ENCODE measurements around the gene GEN1. TPM values are rescaled to one million over a fixed set of nuclear protein-coding genes. Genes with fewer than 3 reads are reported as not detected.

The GEN1 gene
- total RNA-seq, 1 experiment from 2014 or later: 31.2 TPM

DNA sequence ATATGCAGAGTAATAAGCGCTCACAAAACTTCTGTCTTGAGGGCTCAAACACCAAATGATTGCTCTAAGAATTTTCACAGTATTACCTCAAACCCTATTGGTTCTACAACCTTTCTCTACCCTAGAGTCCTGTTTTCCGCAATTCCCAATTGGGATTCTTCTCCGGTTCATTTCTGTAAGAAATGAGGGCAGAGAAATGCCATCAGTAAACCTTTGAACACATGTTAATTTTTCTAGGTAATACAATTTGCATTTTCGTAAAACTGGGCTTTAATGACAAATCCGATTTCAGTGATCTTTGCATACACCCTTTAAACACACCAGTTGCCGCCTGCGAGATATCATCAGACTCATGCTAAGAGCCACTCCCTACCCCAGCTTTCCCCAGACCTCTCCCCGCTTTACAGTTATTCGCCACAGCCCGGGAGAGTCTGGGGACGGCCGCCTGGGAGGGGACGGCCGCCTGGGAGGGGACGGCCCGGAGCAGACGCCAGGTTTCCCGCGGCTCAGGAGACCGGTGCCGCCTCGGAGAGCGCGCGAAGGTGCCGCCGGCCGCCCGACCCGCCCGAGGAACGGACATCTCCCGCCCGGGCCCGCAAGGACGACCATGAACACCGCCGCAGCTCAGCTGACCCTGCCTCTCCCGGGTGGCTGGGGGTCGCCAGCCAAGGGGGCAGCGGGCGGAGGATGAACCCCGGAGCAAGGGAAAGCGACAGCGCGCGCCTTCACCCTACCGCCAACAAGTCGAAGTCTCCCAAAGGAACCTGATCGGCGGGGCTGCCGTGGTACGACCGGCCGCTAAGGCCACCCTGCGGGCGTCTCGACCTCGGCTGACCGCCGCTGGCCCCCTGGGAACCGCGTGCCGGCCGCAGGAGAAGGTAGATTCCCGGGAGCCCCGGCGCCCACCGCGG lies 791 bp upstream of the GEN1 start:
- DNase-seq (ENCODE audit: low spot score): peak; percentile 28

DNA sequence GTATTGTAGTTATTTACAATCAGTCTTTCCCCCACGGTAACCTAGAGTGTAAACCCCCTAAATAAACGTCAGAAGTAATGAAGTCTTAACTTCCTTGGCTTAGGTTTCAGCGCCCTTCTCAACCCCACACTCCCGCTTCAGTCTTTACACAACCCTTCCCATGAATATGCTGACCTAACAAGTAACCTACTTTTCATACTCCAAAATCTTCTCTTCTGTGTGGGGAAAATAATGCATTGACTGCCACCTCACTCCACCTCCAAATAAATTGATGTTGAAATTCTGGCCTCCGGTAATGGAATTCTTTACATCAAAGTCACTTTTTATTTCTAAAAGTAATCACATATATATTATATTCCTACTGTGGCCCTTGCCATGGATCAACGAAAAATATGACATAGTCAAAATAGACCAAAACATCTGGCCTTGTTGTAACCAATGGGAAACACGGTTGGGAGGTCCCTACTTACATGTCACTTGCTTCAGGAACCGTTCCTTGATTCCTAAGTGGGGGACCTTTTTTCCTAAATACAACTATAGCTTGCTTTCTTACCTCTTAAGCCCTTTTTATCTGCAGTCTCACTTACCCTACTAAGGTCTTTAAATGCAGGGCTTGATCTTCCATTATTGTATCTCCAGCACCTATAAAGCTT lies 961 bp downstream of the GEN1 start:
- peak; percentile 10 for DNase-seq (ENCODE audit: low spot score)

DNA sequence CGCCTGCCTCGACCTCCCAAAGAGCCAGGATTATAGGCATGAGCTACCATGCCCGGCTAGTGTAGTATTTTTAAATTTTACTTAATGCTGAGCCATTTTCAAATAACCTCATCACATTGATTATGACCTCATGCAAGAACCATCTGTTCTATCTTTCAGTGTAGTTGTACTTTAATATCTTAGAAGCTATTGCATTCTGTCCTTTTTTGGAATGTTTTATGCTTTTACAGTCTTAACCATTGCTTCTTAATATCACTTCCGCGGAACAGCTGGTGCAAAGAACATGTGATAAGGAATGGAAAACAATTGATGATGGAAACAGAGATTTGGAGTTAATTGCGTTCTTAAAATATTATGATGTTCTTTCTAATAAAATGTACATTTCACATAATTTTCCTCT lies 2.7 kb downstream of the GEN1 start:
- DNase-seq (ENCODE audit: low spot score): no peak

DNA sequence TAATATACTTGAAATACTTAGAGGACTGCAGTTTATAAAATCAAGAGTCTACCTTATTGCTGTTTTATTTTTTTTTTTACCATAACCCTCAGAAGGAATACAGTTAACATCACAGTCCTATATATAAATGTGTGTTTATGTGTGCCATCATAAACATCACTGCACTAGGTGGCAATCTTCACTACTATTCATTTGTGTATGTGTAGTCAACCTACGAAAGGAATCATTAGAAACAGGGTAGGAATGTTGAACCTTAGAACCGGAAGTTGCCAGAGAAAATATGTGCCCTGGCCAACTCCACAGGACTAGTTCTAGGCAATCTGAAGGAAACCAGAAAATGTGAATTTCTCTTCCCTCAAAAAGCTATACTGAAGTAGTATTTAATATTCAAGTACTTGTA lies 3.4 kb downstream of the GEN1 start:
- DNase-seq (ENCODE audit: low spot score): peak; percentile 21

DNA sequence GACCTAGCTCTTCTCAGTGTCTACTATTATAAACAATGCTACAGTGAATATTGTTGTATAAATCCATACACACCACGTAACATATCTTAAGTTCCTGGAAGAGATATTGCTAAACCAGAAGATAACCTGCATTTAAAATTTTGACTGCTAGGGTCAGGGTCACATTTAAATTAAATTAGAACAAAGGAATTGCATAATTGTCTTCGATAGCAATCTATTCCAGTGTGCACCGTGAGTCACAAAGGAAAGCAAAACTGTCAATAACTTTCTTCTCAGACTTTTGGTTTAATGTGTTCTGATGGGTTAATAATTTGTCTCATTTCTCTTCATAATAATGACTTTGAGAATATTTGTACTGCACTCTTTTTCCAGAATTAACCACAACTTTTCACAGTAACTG lies 4.2 kb downstream of the GEN1 start:
- no peak for DNase-seq (ENCODE audit: low spot score)

DNA sequence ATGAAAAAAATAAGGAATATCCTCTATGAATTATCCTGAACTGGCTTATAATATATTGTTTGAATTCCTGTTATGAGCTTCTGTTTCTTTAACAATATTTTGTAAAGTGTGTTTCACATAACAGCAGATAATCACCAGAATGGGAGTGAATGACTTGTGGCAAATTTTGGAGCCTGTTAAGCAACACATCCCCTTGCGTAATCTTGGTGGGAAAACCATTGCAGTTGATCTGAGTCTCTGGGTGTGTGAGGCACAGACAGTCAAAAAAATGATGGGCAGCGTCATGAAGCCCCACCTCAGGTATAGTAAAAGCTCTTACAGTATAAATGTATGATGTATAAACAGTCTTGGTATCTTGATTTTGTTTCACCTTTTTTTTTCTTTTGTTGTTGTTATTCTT lies 5.9 kb downstream of the GEN1 start:
- no peak for DNase-seq (ENCODE audit: low spot score)

DNA sequence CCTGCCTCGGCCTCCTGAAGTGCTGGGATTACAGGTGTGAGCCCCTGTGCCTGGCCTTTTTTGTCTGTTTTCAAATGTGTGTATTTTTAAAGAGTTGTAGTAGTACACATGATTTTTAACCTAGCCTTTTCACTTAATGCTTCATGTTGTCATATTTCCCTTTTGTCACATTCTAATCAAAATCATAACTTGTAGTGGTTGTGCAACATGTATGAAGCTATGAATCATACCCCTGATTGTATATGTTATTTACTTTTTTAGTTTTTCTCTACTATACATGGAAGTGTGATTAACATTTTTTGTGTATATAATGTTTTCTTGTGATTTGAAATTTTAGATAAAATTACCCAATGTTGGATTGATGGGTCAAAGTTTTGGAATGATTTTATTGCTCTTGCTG lies 8.5 kb downstream of the GEN1 start:
- DNase-seq (ENCODE audit: low spot score): no peak

DNA sequence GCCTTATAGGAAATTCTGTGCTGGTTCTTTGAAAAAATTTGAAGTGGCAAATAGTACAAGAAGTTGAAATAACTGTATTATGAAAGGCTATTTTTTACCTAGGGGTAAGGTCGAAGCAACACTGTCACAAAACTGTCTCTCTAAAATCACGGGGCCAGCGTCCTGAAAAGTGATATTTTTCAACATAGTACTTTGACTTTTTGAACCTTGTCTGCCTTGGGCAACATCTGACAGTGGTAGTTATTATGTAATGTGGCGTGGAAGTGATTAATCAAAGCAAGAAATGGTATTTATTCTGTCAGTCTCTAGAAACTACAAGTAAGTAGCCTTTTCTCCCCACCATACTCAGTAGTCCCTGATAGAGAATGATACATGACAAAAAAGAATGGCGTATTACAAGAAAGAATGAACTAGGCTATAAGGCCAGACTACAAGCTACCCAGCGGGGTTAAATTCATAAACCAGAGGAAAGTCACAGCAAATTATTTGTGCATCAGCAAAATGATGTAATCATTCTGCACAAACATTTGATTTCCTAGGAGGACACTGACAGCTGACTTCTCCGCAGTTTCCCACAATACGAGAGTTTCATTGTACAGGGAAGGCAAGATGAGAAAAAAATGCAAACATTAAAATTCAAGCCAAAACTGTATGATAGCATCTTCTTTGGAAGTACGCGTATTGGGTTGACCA lies 9.8 kb downstream of the GEN1 start:
- DNase-seq (ENCODE audit: low spot score): no peak

DNA sequence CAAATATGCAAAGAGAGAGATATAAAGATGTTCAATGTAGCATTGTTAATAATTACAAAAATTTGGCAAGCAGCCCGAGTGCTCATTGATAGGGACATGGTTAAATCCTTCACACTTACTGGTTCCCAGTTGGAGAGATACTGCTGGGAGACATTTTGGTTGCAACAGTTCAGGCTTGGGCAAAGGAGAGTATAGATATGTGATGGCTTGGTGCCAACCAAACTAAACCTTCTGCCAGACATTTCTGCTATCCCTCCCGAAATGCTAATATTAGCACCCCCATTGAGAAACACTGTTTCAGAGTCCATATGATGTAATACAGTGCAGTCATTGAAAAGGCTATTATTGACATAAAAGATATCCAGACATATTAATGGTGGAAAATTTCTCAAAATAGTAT lies 11.5 kb downstream of the GEN1 start:
- no peak for DNase-seq (ENCODE audit: low spot score)

DNA sequence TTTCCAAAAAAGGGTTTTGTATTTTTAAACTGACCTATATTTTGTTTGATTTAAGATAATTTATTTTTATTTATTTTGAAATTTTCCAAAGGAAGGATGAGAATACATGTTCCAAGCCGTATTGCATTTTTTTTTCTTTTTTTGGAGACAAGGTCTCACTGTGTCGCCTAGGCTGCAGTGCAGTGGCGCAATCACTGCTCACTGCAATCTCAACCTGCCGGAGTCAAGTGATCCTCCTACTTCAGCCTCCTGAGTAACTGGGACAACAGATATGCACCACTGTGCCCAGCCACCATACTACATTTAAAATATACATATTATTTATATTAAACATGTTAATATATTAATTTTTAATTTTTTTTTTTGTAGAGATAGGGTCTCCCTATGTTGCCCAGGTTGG lies 15.0 kb downstream of the GEN1 start:
- no peak for DNase-seq (ENCODE audit: low spot score)

DNA sequence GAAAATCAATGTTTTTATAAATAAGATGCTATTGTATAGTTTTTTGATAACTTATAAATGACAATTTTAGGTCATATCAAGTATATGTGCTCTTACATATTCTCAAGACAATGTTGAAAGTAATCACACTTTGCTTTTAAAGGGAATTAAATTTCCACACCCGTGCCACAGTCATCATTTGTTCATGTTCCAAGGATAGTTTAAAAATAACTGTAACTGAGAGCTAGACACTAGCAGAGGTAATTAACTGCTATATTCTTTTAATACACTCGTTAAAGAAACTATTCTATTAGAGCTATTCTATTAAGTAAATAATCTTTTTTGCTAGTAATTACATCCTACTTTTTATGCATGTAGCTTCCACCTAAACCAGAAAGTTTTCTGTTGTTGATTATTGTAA lies 18.0 kb downstream of the GEN1 start:
- DNase-seq (ENCODE audit: low spot score): no peak

DNA sequence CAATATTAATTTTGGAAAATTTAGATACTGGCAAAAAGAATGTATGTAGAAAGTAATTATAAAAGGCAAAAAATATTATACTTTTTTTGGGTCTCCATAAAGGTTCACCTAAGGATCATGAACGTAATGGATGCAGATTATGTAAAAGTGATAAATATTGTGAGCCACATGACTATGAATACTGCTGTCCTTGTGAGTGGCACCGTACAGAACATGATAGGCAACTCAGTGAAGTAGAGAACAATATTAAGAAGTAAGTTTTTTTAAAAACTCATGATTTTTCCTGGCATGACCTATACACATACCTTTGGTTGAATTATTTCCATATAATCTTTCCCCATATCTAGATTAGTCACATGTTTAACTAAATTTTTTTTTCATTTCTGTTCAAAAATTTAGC lies 18.6 kb downstream of the GEN1 start:
- DNase-seq (ENCODE audit: low spot score): no peak

DNA sequence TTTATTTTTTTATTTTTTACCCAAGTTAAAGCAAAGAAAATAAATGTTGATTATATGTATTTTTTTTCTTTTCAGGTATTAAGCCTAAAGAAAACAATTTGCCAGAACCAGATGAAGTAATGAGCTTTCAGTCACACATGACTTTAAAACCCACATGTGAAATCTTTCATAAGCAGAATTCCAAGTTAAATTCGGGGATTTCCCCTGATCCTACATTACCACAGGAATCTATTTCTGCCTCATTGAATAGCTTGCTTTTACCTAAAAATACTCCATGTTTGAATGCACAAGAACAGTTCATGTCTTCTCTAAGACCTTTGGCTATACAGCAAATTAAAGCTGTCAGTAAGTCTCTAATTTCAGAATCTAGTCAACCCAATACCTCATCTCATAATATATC lies 26.6 kb downstream of the GEN1 start:
- no peak for DNase-seq (ENCODE audit: low spot score)

DNA sequence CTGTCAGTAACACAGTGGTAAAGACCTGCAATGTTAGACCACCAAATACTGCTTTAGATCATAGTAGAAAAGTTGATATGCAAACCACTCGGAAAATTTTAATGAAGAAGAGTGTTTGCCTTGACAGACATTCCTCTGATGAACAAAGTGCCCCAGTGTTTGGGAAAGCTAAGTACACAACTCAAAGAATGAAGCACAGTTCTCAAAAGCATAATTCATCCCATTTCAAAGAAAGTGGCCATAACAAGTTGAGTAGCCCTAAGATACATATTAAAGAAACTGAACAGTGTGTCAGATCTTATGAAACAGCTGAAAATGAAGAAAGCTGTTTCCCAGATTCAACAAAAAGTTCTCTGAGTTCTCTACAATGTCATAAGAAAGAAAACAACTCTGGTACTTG lies 27.5 kb downstream of the GEN1 start:
- no peak for DNase-seq (ENCODE audit: low spot score)

DNA sequence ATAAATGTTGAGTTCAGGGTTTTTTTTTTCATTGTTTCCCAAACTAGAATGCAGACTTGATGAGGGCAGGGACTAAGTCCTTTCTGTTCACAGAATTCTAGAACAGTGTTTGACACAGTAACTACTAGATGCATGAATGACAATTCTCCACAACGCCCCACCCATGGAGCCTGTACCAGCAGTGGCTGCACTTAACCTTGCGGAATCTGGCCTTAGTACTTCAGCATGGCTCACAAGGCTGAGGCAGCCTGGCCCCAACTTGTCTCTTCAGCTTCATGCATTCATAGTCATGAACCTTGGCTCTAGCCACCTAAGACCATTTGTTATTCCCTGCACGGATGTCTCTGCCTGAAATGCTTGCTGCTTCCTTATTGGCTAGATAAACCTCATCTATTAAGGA lies 32.8 kb downstream of the GEN1 start:
- no peak for DNase-seq (ENCODE audit: low spot score)

DNA sequence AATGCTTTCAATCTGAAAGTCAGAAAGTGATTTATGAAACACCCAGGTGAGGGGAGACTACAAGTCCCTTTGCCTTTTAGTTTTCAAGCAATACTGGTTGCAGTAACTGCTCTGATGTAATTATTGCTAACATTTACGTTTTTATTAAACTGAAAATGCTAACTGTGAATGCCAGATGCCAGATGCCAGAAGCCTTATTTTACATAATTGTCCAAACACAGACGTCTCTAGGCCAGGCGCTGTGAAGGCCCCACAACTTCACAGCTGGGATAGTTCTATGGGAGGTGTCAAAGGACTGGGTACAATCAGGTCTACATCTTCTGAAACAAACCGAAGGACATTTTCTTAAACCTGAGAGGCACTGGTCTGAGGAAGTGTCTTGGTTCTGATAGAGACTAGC lies 34.8 kb downstream of the GEN1 start:
- DNase-seq (ENCODE audit: low spot score): no peak

DNA sequence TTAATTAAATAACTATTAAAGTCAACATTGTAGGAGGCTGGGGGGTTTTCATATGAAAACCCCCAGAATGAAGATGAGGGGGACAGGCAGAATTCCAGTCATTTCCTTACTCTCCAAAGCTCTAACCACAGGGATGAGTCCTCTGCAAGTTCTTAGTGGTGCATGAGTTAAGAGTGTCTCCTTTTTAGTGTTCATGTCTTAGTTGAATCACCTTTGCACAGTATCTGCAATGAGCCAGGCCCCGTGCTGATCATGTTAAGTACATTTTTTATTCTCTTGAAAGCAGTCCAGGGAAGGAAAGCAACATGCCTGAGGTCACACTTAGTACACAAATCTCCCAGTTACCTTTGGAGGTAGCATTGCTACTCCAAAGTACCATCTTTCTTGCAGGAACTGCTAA lies 36.6 kb downstream of the GEN1 start:
- DNase-seq (ENCODE audit: low spot score): no peak

DNA sequence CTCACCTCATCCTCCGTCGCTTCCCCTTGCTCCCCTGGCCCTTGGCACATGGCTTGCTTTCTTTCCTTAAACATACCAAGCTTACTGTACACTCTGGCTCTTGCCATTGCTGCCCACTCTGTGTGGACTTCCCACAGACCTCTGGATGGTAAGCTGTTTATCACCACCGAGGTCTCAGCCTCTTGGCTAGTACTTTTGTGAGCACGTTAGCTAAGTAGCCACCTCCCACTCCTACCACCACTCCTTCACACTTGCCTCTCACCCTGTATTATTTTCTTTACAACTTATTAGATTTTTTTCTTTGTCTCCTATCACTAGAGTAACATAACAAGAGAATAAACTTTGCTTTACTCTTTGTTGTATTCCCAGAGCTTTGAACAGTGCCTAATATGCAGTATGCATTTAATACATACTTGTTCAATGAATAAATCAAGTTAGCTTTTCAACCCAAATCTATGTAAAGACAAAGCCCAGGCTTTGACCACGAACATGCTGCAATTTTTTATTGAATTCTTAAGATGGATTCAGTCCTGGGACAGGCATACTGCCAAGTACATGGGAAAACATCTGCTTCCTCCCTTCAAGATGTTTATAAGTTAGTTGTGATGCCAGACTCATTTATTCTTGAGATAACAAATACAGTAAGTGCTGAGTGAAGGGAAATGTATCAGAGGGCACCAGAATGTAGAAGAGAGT lies 37.3 kb downstream of the GEN1 start:
- no peak for DNase-seq (ENCODE audit: low spot score)

DNA sequence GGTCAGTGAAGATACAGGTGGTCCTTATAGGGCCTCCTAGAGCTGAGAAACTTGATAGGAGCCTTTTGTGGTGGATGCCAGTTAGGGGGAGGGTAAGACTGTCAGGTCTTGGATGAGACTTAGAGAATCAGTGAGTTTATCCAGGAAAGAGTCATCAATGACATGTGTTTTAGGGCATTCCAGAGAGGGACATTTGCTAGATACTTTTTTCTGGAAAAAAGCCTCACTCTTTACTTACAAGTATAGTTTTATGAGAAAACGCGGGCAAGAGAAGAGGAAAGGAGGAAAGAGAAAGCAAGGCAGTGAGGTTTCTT lies 37.8 kb downstream of the GEN1 start:
- DNase-seq (ENCODE audit: low spot score): no peak

DNA sequence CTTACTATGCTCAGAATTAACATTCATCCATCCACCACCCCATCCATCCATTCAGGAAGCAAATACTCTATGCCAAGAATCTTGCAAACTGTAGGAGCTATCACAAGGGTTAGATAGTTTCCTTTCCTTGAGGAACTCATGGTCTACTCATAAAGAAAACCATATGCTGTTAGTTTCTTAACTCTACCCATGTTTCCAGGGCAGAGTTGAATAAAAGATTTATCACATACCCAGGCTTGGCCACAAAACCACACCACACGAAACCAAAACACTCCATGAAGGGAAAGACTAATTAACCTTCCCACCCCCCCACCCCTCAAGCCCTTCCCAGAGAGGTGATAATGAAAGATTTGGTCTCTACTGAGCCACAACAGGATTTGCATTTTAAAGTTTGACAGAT lies 38.6 kb downstream of the GEN1 start:
- no peak for DNase-seq (ENCODE audit: low spot score)

DNA sequence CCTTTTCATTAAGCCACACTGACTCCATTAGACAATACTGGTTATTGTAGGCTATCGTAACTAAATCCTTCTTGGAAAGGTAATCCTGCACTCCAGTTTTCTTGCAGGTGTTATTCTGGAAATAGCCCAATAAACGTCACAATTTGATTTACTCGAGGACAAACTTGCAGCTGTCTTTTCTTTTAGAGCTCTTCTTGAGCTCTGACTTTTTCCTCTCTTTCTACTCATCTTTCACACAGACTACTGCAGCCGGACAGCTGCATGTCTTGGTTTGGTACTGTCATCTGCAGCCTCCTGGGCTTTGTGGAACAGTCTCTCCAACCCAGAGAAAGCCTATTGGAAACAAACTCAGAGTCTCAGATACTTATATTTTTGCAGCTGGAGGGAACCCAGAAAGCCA lies 39.4 kb downstream of the GEN1 start:
- DNase-seq (ENCODE audit: low spot score): no peak

DNA sequence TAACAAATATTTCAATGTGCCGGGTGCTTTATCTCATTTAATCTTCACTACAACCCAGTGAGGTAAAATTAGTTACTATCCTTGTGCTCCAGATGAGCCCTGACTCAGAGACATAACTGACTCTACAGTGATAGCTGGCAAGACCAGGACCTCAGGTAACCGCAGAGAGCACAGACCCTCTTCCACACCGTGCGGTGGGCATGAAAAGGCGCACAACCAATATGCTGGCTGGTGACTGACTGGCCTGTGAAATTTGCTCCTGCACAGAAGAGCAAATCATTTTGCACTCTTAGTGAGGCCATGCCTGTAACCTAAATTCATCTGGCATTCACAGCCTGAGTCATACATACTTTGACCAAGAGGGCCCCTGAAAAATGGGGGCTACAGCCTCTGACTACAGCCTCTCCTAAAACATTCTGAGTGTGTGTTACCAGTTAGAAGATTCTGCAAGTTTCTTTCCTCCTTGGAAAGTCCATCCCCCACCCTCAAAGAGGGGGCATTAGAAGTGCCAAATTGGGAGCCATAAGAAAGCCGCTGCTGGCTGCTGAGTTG lies 39.9 kb downstream of the GEN1 start:
- DNase-seq (ENCODE audit: low spot score): no peak
